Suprapubic skin (tissue), 4 donors: ENCODE data around the gene CRYBB3. TPM values are rescaled to one million over a fixed set of nuclear protein-coding genes. Genes with fewer than 3 reads are reported as not detected.
"Not testable (repeated sequence)": the region's sequence is repeated elsewhere in the genome, so short reads cannot be mapped to it uniquely, and the experiment has no call there.

Experiments used
- DNase-seq, 2 donors: peaks; one replicate each; pipeline ENCODE4 v3.0.0-alpha.2; 2019; ENCODE audit warnings: low spot score in 2 of 2
- H3K27ac ChIP-seq: fragments of 200-600 bp; sonication (generic); one replicate; pipeline ENCODE4 v1.5.1; 2019
- H3K27me3 ChIP-seq: fragments of 200-600 bp; sonication (generic); one replicate; pipeline ENCODE4 v1.5.1; 2019
- H3K36me3 ChIP-seq: fragments of 200-600 bp; sonication (generic); one replicate; pipeline ENCODE4 v1.5.1; 2019
- H3K4me1 ChIP-seq: fragments of 200-600 bp; sonication (generic); one replicate; pipeline ENCODE4 v1.5.1; 2019
- H3K4me3 ChIP-seq: fragments of 200-600 bp; sonication (generic); one replicate; pipeline ENCODE4 v1.5.1; 2019; ENCODE audit warnings: mild to moderate bottlenecking
- H3K9me3 ChIP-seq: fragments of 200-600 bp; sonication (generic); one replicate; pipeline ENCODE4 v1.5.1; 2019
- EP300 ChIP-seq: sonication (generic); formaldehyde crosslinking; IDR thresholded peaks from one replicate; pipeline ENCODE4 v1.6.1; 2017; ENCODE audit warnings: antibody characterized with exemption
- POLR2A ChIP-seq, 2 donors: fragments of 450-650 bp; IDR thresholded peaks; one replicate each; pipeline ENCODE4 v1.6.1; 2017; ENCODE audit warnings: antibody characterized with exemption in 2 of 2, mild to moderate bottlenecking in 2 of 2, moderate library complexity in 2 of 2
- POLR2AphosphoS5 ChIP-seq, 3 donors: sonication (generic); formaldehyde crosslinking; IDR thresholded peaks; one replicate each; pipeline ENCODE4 v1.6.1; 2017; ENCODE audit warnings: antibody characterized with exemption in 3 of 3
- WGBS: methylation state at CpG from one replicate; pipeline ENCODE4 v1.1.5; 2018; 5-methylcytosine and 5-hydroxymethylcytosine counted together
- total RNA-seq, 4 donors: library from RNA; depleted of rRNA; stranded (reverse); fragments of >200 nt; gene quantifications; one replicate each; pipeline ENCODE4 v1.1.0, GENCODE V29; 2016
- TF ChIP-seq, protein P1 (sequence below), 2 donors: fragments of 200-600 bp in 1 of 2; fragments of 450-650 bp in 1 of 2; sonication (generic) in 1 of 2; IDR thresholded peaks; one replicate each; pipeline ENCODE4 v1.5.1; 2016 to 2019; ENCODE audit warnings: antibody characterized with exemption in 2 of 2, mild to moderate bottlenecking in 1 of 2, moderate library complexity in 1 of 2

CRYBB3 gene
- total RNA-seq, 4 donors from 2014 or later = not detected

DNA sequence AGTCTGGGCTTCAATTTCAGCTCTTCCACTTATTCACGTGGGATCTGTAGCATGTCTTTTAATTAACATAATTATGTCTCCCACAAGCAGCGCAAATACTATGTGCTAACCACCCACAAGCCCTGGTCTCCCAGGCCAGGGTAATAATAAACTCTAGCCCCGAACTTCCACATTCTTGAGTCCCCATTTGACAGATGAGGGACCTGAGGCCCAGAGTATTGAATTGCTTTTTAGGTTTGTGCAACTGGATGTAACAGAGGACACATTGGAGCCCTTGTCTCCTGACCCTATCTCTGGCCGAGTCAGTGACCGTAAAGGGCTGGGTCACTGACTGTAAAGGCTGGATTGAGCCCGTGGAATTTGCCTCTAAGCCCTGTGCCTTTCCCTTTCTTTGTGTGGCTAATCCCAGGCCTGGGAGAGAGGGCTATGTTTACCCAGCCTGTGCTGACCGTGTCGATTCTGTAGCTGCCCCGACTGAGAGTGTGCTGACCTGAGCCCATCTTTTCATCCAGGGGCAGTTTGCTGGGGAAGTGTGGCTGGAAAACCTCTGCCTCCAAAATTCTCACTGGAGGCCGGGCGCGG lies 23.7 kb downstream of the CRYBB3 start:
- Histone ChIP-seq H3K27me3 (peaks cover 11% of the 10 kb centered on the region), H3K4me3 (no peak overlapping the region), H3K9me3 (no peaks in the 10 kb centered on the region), H3K36me3 (no peaks in the 10 kb centered on the region), H3K27ac (no peak overlapping the region), H3K4me1 (no peaks in the 10 kb centered on the region)
- no peak for TF ChIP-seq EP300
- TF ChIP-seq POLR2AphosphoS5 (IDR thresholded peaks at IDR 0.05) = no peak
- no peak for DNase-seq
- 71% methylated on average over 10 of the region's 12 CpGs for WGBS

DNA sequence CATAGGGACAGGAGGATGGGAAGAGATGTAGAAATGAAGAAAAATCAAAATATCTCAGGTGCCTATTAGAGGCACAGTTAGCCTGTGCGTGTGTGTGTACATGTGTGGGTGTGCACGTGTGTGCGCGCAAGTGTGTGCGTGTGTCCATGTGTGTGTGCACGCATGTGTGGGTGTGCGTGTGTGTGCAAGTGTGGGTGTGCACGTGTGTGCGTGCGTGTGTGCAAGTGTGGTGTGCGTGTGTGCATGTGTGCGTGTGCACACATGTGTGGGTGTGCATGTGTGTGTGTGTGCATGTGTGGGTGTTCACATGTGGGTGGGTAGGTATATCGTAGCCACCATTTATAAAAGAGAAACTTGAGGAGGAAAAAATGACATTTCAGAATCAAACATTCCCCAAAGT lies 29.2 kb downstream of the CRYBB3 start:
- 90% methylated on average over 13 of the region's 13 CpGs for WGBS
- H3K4me1 ChIP-seq = no peaks in the 10 kb centered on the region
- peaks cover 6% of the 10 kb centered on the region for H3K27me3 ChIP-seq
- no peak for DNase-seq
- no peaks in the 10 kb centered on the region for H3K36me3 ChIP-seq
- no peak overlapping the region for H3K4me3 ChIP-seq
- no peak for TF ChIP-seq EP300
- no peak for TF ChIP-seq POLR2AphosphoS5 (IDR thresholded peaks at IDR 0.05)
- TF ChIP-seq, protein P1, sequence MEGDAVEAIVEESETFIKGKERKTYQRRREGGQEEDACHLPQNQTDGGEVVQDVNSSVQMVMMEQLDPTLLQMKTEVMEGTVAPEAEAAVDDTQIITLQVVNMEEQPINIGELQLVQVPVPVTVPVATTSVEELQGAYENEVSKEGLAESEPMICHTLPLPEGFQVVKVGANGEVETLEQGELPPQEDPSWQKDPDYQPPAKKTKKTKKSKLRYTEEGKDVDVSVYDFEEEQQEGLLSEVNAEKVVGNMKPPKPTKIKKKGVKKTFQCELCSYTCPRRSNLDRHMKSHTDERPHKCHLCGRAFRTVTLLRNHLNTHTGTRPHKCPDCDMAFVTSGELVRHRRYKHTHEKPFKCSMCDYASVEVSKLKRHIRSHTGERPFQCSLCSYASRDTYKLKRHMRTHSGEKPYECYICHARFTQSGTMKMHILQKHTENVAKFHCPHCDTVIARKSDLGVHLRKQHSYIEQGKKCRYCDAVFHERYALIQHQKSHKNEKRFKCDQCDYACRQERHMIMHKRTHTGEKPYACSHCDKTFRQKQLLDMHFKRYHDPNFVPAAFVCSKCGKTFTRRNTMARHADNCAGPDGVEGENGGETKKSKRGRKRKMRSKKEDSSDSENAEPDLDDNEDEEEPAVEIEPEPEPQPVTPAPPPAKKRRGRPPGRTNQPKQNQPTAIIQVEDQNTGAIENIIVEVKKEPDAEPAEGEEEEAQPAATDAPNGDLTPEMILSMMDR (IDR thresholded peaks at IDR 0.05) = no peak
- TF ChIP-seq POLR2A (IDR thresholded peaks at IDR 0.05) = no peak
- H3K27ac ChIP-seq = no peak overlapping the region
- no peaks in the 10 kb centered on the region for H3K9me3 ChIP-seq

DNA sequence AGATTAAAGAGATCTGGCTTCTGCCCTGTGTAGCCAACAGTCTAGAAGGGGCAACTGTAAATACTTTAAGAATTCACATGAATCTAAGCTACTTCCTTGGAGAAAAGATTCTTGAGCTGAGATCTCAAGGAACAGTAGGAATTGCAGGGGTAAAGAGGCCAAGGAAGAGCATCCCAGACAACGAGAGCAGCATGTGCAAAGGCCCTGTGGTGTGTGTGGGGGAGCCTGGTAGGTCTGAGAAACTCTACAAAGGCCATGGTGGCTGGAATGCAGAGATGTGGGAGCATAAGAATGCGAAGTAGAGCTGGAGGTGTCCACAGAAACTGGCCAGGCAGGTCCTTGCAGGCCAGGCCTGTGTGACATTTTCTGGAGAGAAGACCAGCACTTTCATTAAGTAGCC lies 31.1 kb downstream of the CRYBB3 start:
- not testable (repeated sequence) for H3K4me3 ChIP-seq, H3K36me3 ChIP-seq, DNase-seq, H3K4me1 ChIP-seq, H3K27ac ChIP-seq, H3K9me3 ChIP-seq
- peaks cover 12% of the 10 kb centered on the region for H3K27me3 ChIP-seq
- WGBS = 80% methylated on average over 2 of the region's 2 CpGs

DNA sequence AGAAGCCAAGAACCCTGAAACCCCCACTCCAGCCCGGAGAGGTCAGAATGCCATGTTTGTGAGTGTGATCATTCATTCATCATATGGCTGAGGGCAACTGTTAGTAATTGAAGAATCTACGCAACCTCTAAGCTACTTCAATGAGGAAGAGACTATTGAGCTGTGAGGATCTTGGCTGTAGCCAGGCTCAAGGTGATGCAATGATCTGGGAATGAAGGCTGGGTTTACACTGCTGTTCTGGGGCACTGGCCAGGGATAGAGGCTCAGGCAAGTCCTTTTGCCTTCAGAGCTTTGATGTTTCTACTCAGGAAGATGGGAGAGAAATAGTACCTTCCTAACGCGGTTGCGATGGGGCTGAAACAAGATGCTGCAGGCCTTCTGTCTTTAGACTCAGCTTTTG lies 32.6 kb downstream of the CRYBB3 start:
- DNase-seq = no peak
- Histone ChIP-seq H3K9me3 (no peaks in the 10 kb centered on the region), H3K27me3 (peaks cover 25% of the 10 kb centered on the region), H3K4me1 (peaks cover 6% of the 10 kb centered on the region), H3K27ac (no peak overlapping the region), H3K36me3 (no peaks in the 10 kb centered on the region), H3K4me3 (no peak overlapping the region)
- TF ChIP-seq, protein P1 (IDR thresholded peaks at IDR 0.05) = no peak
- TF ChIP-seq POLR2A (IDR thresholded peaks at IDR 0.05) = no peak
- no peak for TF ChIP-seq EP300
- TF ChIP-seq POLR2AphosphoS5 (IDR thresholded peaks at IDR 0.05) = no peak
- 42% methylated on average over 5 of the region's 5 CpGs for WGBS

DNA sequence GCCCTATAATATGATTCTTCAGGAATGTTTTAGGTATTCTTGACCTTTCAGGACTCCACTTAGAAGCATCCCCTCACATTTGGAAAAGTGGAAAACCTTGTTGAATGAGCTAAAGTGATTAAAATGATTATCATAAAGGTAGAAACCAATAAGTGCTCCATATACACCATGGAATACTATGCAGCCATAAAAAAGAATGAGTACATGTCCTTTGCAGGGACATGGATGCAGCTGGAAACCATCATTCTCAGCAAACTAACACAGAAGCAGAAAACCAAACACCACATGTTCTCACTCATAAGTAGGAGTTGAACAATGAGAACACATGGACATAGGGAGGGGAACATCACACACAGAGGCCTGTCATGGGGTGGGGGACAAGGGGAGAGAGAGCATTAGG lies 34.0 kb downstream of the CRYBB3 start:
- H3K36me3 ChIP-seq, DNase-seq, H3K4me1 ChIP-seq, H3K9me3 ChIP-seq, H3K4me3 ChIP-seq, H3K27ac ChIP-seq: not testable (repeated sequence)
- H3K27me3 ChIP-seq = peaks cover 34% of the 10 kb centered on the region

DNA sequence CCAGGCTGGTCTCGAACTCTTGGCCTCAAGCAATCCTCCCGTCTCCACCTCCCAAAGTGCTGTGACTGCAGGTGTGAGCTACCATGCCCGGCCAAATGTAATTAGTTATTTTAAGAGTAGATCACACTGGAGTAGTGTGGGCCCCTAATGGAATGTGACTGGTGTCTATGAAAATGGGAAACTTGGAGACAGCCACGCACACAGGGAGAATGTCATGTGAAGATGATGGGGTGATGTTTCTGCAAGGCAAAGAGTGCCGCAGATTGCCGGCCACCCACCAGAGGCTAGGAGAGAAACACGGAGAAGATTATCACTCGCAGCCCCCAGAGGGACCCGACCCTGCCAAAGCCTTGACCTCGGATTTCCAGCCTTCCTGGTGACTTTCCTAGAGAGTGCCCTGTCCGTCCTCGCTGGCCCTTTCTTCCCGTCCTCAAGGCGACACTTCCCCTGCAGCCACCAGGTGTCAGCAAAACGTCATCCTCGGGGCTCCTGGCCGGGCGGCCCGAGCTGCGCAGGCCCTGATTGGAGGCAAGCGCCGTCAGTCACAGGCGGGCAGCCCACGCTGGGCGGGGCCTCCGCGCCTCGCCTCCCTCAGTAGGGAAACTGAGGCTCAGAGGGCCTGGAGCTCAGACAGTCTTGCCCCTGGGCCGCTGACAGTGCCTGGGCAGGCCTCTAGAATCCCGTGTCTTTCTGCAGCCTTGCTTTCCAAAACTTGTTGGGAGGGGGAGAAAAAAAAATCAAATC lies 36.1 kb downstream of the CRYBB3 start:
- no peak for DNase-seq
- no peak overlapping the region for H3K4me3 ChIP-seq
- H3K9me3 ChIP-seq = no peaks in the 10 kb centered on the region
- peaks cover 6% of the 10 kb centered on the region for H3K4me1 ChIP-seq
- TF ChIP-seq POLR2AphosphoS5 (IDR thresholded peaks at IDR 0.05) (no peak), EP300 (no peak)
- TF ChIP-seq, protein P1 (IDR thresholded peaks at IDR 0.05) = peak in 1 of 2 donors; percentile 55
- no peak overlapping the region for H3K27ac ChIP-seq
- H3K27me3 ChIP-seq = peaks cover 34% of the 10 kb centered on the region
- 29% methylated on average over 12 of the region's 30 CpGs for WGBS
- H3K36me3 ChIP-seq = no peaks in the 10 kb centered on the region

DNA sequence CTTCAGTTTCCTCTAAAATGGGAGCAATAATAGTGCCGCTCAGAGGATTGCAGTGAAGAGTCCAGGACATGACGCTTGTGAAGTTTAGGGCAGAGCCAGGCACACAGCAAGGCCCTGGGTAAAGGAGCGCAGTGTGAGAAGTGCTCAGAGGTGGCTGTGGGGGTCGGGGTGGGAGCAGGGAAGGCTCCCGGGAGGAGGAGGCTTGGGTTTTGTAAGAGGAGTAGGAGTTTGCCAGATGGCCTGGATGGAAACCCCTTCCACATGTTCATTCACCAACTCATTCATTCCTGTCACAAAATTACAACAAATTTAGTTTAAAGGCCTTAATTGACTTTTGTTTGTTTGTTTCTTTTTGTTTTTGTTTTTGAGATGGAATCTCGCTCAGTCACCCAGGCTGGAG lies 36.8 kb downstream of the CRYBB3 start:
- Histone ChIP-seq H3K27ac (no peak overlapping the region), H3K36me3 (no peaks in the 10 kb centered on the region), H3K9me3 (no peaks in the 10 kb centered on the region), H3K4me3 (no peak overlapping the region), H3K27me3 (peaks cover 34% of the 10 kb centered on the region), H3K4me1 (peaks cover 6% of the 10 kb centered on the region)
- no peak for TF ChIP-seq POLR2A (IDR thresholded peaks at IDR 0.05)
- no peak for TF ChIP-seq POLR2AphosphoS5 (IDR thresholded peaks at IDR 0.05)
- TF ChIP-seq EP300 = no peak
- TF ChIP-seq, protein P1 (IDR thresholded peaks at IDR 0.05) = no peak
- no peak for DNase-seq
- 92% methylated on average over 6 of the region's 6 CpGs for WGBS
